ENCODE measurements around the gene C12orf54.
"Not testable (repeated sequence)": the region's sequence is repeated elsewhere in the genome, so short reads cannot be mapped to it uniquely, and the experiment has no call there.

The C12orf54 gene

GRCh38 chr12:48482198-48482597, at the start of gene C12orf54:
Gene C12orf54, plus strand, starts transcription at chr12:48482498. Its CDS starts 799 bp downstream, at chr12:48483297.
- DNase-seq: no peak

DNA sequence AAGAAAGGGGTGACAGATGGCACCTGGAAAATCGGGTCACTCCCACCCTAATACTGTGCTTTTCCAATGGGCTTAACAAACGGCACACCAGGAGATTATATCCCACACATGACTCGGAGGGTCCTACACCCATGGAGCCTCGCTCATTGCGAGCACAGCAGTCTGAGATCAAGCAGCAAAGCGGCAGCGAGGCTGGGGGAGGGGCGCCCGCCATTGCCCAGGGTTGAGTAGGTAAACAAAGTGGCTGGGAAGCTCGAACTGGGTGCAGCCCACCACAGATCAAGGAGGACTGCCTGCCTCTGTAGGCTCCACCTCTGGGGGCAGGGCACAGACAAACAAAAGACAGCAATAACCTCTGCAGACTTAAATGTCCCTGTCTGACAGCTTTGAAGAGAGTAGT, 48.3 kb upstream of the C12orf54 start:
- not testable (repeated sequence) for DNase-seq

- no peak for DNase-seq
These were observed 41.2 kb upstream of the C12orf54 start for GRCh38 chr12:48441069-48441468.

GRCh38 chr12:48442179-48442847, 40.0 kb upstream of the C12orf54 start:
- no peak for DNase-seq

- no peak for DNase-seq
These were observed 36.8 kb upstream of the C12orf54 start for GRCh38 chr12:48445538-48445937.

DNA sequence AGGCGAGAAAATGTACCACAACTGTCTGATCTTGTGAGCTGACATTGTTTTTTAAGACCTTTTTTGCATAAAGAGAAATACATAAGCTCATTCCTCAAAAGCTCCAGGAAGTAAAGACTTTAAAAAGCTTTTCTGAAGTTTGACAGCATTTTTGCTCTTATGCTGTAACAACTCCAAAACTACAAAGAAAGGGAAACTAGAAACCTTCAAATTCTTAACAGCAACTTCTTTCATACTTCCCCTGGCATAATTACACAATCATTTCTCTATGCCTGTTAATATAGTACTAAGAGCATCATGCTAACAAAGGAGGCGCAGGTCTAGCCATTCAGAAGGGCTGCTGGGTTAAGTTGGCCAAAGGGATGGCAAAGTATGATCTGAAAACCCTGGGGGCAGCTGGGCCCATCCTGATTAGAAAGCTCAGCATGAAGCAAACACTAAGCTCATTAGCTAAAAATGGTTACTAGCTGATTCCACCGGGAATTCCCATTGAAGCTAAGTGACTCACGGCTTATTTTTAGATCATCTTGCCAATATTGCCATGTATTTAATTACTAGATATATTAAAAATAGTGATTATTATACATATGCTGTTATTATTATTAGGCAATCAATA, 36.0 kb upstream of the C12orf54 start:
- DNase-seq: no peak

GRCh38 chr12:48447755-48448154, 34.5 kb upstream of the C12orf54 start:
- DNase-seq: no peak

DNA sequence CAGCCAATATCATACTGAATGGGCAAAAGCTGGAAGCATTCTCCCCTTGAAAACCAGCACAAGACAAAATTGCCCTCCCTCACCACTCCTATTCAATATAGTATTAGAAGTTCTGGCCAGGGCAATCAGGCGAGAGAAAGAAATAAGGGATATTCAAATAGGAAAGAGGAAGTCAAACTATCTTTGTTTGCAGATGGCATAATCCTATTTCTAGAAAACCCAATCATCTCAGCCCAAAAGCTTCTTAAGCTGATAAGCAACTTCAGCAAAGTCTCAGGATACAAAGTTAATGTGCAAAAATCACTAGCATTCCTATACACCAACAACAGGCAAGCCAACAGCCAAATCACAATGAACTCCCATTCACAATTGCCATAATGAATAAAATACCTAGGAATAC, 30.9 kb upstream of the C12orf54 start:
- DNase-seq: no peak

- not testable (repeated sequence) for DNase-seq
These were observed 29.3 kb upstream of the C12orf54 start for GRCh38 chr12:48452961-48453360.

DNA sequence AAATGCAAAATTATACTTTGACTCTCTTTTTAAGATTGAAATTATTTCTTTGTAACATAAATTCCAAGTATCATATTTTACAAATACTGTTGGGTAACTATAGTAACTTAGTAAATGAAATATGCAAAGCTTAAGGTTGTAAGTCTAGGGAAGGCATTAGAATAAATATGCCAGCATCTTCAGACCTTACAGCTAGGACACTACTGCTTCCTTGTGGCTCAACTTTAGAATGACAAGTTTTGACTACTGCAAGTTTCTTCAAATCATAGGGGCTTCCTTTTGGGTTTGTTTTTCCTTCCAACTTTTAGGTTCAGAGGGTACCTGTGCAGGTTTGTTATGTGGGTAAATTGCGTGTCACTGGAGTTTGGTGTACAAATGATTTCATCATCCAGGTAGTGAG, 27.6 kb upstream of the C12orf54 start:
- no peak for DNase-seq

DNA sequence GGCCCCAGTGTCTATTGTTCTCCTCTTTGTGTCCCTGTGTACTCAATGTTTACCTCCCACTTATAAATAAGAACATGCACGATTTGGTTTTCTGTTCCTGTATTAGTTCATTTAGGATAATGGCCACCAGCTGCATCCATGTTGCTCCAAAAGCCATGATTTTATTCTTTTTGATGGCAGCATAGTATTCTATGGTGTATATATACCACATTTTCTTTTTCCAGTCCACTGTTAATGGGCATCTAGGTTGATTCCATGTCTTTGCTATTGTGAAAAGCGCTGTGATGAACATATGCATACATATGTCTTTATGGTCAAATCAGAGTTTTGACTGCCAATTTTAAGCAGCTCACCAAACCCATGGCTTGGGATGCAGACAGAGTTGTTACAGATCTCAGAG, 27.2 kb upstream of the C12orf54 start:
- DNase-seq: no peak

DNA sequence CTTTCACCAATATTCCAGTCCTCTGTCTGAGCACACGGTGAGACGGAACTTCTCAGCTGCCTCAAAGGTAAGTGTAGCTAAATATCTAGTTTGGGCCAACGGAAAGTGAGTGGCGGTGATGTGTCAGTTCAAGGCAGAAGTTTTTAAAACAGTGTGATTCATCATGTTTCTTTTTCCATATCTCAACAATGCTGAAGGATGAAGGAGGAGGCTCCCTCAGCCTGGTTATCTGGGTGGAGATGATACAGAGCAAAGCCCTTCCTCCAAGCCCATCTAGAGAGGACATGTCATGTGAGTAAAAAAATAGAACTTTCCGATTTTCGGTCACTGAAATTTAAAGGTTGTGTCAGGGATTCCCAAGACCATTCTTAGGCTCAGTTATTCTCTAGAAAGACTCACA, 23.0 kb upstream of the C12orf54 start:
- DNase-seq: no peak

- DNase-seq: not testable (repeated sequence)
These were observed 13.3 kb upstream of the C12orf54 start for GRCh38 chr12:48469027-48469426.

GRCh38 chr12:48472259-48472658, 10.0 kb upstream of the C12orf54 start, which contains the start of gene ANP32D:
Gene ANP32D, plus strand, starts transcription at chr12:48472559. Its CDS starts 106 bp downstream, at chr12:48472665.
- DNase-seq: no peak

- DNase-seq: no peak
These were observed 9.2 kb upstream of the C12orf54 start for GRCh38 chr12:48473061-48473460.

DNA sequence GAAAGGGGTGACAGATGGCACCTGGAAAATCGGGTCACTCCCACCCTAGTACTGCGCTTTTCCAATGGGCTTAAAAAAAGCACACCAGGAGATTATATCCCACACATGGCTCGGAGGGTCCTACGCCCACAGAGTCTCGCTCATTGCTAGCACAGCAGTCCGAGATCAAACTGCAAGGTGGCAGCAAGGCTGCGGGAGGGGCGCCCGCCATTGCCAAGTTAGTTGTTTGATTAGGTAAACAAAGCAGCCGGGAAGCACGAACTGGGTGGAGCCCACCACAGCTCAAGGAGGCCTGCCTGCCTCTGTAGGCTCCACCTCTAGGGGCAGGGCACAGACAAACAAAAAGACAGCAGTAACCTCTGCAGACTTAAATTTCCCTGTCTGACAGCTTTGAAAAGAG, 7.8 kb upstream of the C12orf54 start:
- DNase-seq: not testable (repeated sequence)

GRCh38 chr12:48482930-48483329, 632 bp downstream of the C12orf54 start:
- no peak for DNase-seq

GRCh38 chr12:48486261-48486660, 4.0 kb downstream of the C12orf54 start:
- DNase-seq: no peak

- no peak for DNase-seq
These were observed 4.4 kb downstream of the C12orf54 start for GRCh38 chr12:48486679-48487078.

GRCh38 chr12:48489012-48489411, 6.7 kb downstream of the C12orf54 start:
- no peak for DNase-seq

DNA sequence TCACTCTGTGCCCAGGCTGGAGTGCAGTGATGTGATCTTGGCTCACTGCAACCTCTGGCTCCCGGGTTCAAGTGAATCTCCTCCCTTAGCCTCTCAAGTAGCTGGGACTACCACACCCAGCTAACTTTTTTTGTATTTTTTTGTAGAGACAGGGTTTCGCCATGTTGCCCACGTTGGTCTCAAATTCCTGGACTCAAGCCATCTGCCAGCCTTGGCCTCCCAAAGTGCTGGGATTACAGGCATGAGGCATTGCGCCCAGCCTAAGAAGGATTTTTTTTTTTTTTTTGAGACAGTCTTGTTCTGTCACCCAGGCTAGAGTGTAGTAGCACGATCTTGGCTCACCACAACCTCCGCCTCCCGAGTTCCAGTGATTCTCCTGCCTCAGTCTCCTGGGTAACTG, 7.2 kb downstream of the C12orf54 start:
- not testable (repeated sequence) for DNase-seq

DNA sequence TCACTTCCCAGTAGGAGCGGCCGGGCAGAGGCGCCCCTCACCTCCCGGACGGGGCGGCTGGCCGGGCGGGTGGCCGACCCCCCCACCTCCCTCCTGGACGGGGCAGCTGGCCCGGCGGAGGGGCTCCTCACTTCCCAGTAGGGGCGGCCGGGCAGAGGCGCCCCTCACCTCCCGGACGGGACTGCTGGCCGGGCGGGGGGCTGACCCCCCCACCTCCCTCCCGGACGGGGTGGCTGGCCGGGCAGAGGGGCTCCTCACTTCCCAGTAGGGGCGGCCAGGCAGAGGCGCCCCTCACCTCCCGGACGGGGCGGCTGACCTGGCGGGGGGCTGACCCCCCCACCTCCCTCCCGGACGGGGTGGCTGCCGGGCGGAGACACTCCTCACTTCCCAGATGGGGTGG, 18.0 kb downstream of the C12orf54 start:
- not testable (repeated sequence) for DNase-seq

DNA sequence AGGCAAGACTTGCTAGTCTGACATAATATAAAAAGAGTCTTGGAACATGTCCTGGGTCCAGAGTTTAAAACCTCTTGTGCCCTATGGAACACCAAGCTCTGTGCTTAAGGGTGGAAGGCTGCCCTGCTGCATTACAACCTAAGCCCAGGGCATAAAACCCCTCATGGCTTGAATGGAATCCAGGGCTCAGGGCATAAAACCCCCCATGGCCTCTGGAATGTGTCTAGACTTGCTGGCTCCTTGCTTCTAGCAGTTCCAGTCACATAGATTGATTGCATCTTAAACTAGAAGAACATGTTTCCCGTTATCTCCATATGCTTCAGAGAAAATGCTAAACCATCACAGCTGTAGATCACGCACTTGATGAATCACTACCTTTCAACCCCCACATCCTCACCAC, 24.5 kb downstream of the C12orf54 start:
- DNase-seq: not testable (repeated sequence)

GRCh38 chr12:48508987-48509386, 26.7 kb downstream of the C12orf54 start:
- no peak for DNase-seq

DNA sequence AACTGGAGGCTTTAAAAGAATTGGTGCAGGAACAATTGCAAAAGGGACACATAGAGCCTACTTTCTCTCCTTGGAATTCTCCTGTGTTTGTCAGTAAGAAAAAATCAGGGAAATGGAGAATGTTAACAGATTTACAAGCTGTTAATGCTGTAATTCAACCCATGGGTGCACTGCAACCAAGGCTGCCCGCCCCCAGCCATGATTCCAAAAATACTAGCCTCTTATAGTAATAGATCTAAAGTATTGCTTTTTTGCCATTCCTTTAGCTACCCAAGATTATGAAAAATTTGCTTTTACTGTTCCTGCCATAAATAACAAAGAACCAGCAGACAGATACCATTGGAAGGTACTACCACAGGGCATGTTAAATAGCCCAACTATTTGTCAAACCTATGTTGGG, 27.8 kb downstream of the C12orf54 start:
- DNase-seq: no peak

Measured in CD4-positive, alpha-beta T cell treated with Interleukin-15 for 1 hour (primary cell).